BLaER1 treated with 17β-estradiol and CSF1 and Interleukin-3, amounts not matched to agents 10 nM and 100 nM (cell line): ENCODE measurements around the gene NLGN1.
A peak's percentile ranks its signal among the peaks of the same experiment; 100 is the strongest.

Experiments used
- H3K27ac ChIP-seq, 11 experiments: shearing (Covaris generic); formaldehyde crosslinking; 2 replicates each; pipeline ENCODE4 v1.8.1; 2022
- H3K27me3 ChIP-seq, 11 experiments: shearing (Covaris generic); formaldehyde crosslinking; 2 replicates each; pipeline ENCODE4 v1.8.1; 2022
- H3K36me3 ChIP-seq, 11 experiments: shearing (Covaris generic); formaldehyde crosslinking; 2 replicates each; pipeline ENCODE4 v1.8.1; 2022
- H3K4me1 ChIP-seq, 10 experiments: shearing (Covaris generic); formaldehyde crosslinking; 2 replicates each; pipeline ENCODE4 v1.8.1; 2022
- H3K4me2 ChIP-seq, 11 experiments: shearing (Covaris generic); formaldehyde crosslinking; 2 replicates each; pipeline ENCODE4 v1.8.1; 2022
- H3K4me3 ChIP-seq, 10 experiments: shearing (Covaris generic); formaldehyde crosslinking; 2 replicates each; pipeline ENCODE4 v1.8.1; 2022
- H3K9ac ChIP-seq, 11 experiments: shearing (Covaris generic); formaldehyde crosslinking; 2 replicates each; pipeline ENCODE4 v1.8.1; 2022
- H3K9me3 ChIP-seq, 11 experiments: shearing (Covaris generic); formaldehyde crosslinking; replicated peaks in 1 of 11; 2 replicates each; pipeline ENCODE4 v1.8.1; 2022
- H4K20me1 ChIP-seq, 11 experiments: shearing (Covaris generic); formaldehyde crosslinking; 2 replicates each; pipeline ENCODE4 v1.8.1; 2022
- Cebpa-rat ChIP-seq, 11 experiments: shearing (Covaris generic); IDR thresholded peaks; 2 replicates each; pipeline ENCODE4 v1.8.1; 2022

NLGN1 gene

GRCh38 chr3:173876476-173876875 lies 478.9 kb downstream of the NLGN1 start:
- no peaks in the 10 kb centered on the region for H3K4me1 ChIP-seq
- H3K9ac ChIP-seq = no peak overlapping the region
- H3K4me2 ChIP-seq = no peak overlapping the region
- H3K4me3 ChIP-seq = no peak overlapping the region
- no peak overlapping the region for H3K27ac ChIP-seq
- no peaks in the 10 kb centered on the region for H3K36me3 ChIP-seq
- no peak for TF ChIP-seq Cebpa-rat (IDR thresholded peaks at IDR 0.05)
- H3K27me3 ChIP-seq = no peaks in the 10 kb centered on the region
- H4K20me1 ChIP-seq = no peaks in the 10 kb centered on the region
- peaks cover under 1 to 8% (median 3%) of the 10 kb centered on the region in 11 experiments; a peak in 17 of 22 replicates for H3K9me3 ChIP-seq

- Histone ChIP-seq H3K4me2 (no peak overlapping the region), H3K9me3 (no peaks in the 10 kb centered on the region), H3K27me3 (no peaks in the 10 kb centered on the region), H4K20me1 (no peaks in the 10 kb centered on the region), H3K9ac (no peak overlapping the region), H3K4me3 (no peak overlapping the region), H3K4me1 (peaks cover 0 to 8% (median 0%) of the 10 kb centered on the region in 10 experiments; a peak in 4 of 20 replicates), H3K36me3 (no peaks in the 10 kb centered on the region), H3K27ac (no peak overlapping the region)
- no peak for TF ChIP-seq Cebpa-rat (IDR thresholded peaks at IDR 0.05)
These were observed 490.3 kb downstream of the NLGN1 start for GRCh38 chr3:173887888-173888287.

- no peak overlapping the region for H3K9ac ChIP-seq
- TF ChIP-seq Cebpa-rat (IDR thresholded peaks at IDR 0.05) = no peak
- no peaks in the 10 kb centered on the region for H3K27me3 ChIP-seq
- H3K27ac ChIP-seq = no peak overlapping the region
- H3K9me3 ChIP-seq = no peaks in the 10 kb centered on the region
- no peak overlapping the region for H3K4me3 ChIP-seq
- peaks cover 0 to 8% (median 0%) of the 10 kb centered on the region in 10 experiments; a peak in 4 of 20 replicates for H3K4me1 ChIP-seq
- no peaks in the 10 kb centered on the region for H3K36me3 ChIP-seq
- no peak overlapping the region for H3K4me2 ChIP-seq
- H4K20me1 ChIP-seq = no peaks in the 10 kb centered on the region
These were observed 492.1 kb downstream of the NLGN1 start for GRCh38 chr3:173889596-173889995.

GRCh38 chr3:173890091-173890490 lies 492.5 kb downstream of the NLGN1 start:
- no peaks in the 10 kb centered on the region for H3K36me3 ChIP-seq
- no peaks in the 10 kb centered on the region for H4K20me1 ChIP-seq
- no peak overlapping the region for H3K4me2 ChIP-seq
- no peaks in the 10 kb centered on the region for H3K9me3 ChIP-seq
- H3K27ac ChIP-seq = no peak overlapping the region
- H3K27me3 ChIP-seq = no peaks in the 10 kb centered on the region
- H3K9ac ChIP-seq = no peak overlapping the region
- no peak overlapping the region for H3K4me3 ChIP-seq
- no peak for TF ChIP-seq Cebpa-rat (IDR thresholded peaks at IDR 0.05)
- H3K4me1 ChIP-seq = peaks cover 0 to 8% (median 0%) of the 10 kb centered on the region in 10 experiments; a peak in 4 of 20 replicates

- Histone ChIP-seq H3K9ac (no peak overlapping the region), H3K27me3 (no peaks in the 10 kb centered on the region), H3K4me1 (peaks cover 0 to 8% (median 0%) of the 10 kb centered on the region in 10 experiments; a peak in 4 of 20 replicates), H4K20me1 (no peaks in the 10 kb centered on the region), H3K4me2 (peak overlapping the region in 1 of 11 experiments; percentile 29; a peak in 1 of 22 replicates), H3K4me3 (no peak overlapping the region), H3K9me3 (no peaks in the 10 kb centered on the region), H3K36me3 (no peaks in the 10 kb centered on the region), H3K27ac (no peak overlapping the region)
- no peak for TF ChIP-seq Cebpa-rat (IDR thresholded peaks at IDR 0.05)
These were observed 493.9 kb downstream of the NLGN1 start for GRCh38 chr3:173891272-173892100.

- Histone ChIP-seq H3K9me3 (no peaks in the 10 kb centered on the region), H3K27me3 (no peaks in the 10 kb centered on the region), H3K9ac (no peak overlapping the region), H3K4me1 (peaks cover 0 to 8% (median 0%) of the 10 kb centered on the region in 10 experiments; a peak in 4 of 20 replicates), H3K36me3 (no peaks in the 10 kb centered on the region), H3K27ac (no peak overlapping the region), H3K4me3 (no peak overlapping the region), H3K4me2 (no peak overlapping the region), H4K20me1 (no peaks in the 10 kb centered on the region)
- TF ChIP-seq Cebpa-rat (IDR thresholded peaks at IDR 0.05) = no peak
These were observed 495.0 kb downstream of the NLGN1 start for GRCh38 chr3:173892547-173892946.

- Histone ChIP-seq H3K36me3 (no peaks in the 10 kb centered on the region), H3K27me3 (no peaks in the 10 kb centered on the region), H4K20me1 (no peaks in the 10 kb centered on the region), H3K4me2 (no peak overlapping the region), H3K9ac (no peak overlapping the region), H3K9me3 (no peaks in the 10 kb centered on the region), H3K4me1 (peaks cover 0 to 8% (median 0%) of the 10 kb centered on the region in 10 experiments; a peak in 4 of 20 replicates), H3K4me3 (no peak overlapping the region), H3K27ac (no peak overlapping the region)
- no peak for TF ChIP-seq Cebpa-rat (IDR thresholded peaks at IDR 0.05)
These were observed 495.5 kb downstream of the NLGN1 start for GRCh38 chr3:173893066-173893465.

GRCh38 chr3:173893835-173894234 lies 496.3 kb downstream of the NLGN1 start:
- no peaks in the 10 kb centered on the region for H3K27me3 ChIP-seq
- H3K27ac ChIP-seq = no peak overlapping the region
- no peaks in the 10 kb centered on the region for H3K9me3 ChIP-seq
- no peak for TF ChIP-seq Cebpa-rat (IDR thresholded peaks at IDR 0.05)
- no peak overlapping the region for H3K4me2 ChIP-seq
- H3K9ac ChIP-seq = no peak overlapping the region
- no peak overlapping the region for H3K4me3 ChIP-seq
- H3K4me1 ChIP-seq = peaks cover 0 to 8% (median 0%) of the 10 kb centered on the region in 10 experiments; a peak in 4 of 20 replicates
- no peaks in the 10 kb centered on the region for H3K36me3 ChIP-seq
- H4K20me1 ChIP-seq = no peaks in the 10 kb centered on the region

GRCh38 chr3:173897631-173898030 lies 500.1 kb downstream of the NLGN1 start:
- H3K9ac ChIP-seq = no peak overlapping the region
- H3K36me3 ChIP-seq = no peaks in the 10 kb centered on the region
- no peaks in the 10 kb centered on the region for H3K4me1 ChIP-seq
- H4K20me1 ChIP-seq = no peaks in the 10 kb centered on the region
- no peak overlapping the region for H3K4me2 ChIP-seq
- no peak overlapping the region for H3K27ac ChIP-seq
- no peak for TF ChIP-seq Cebpa-rat (IDR thresholded peaks at IDR 0.05)
- H3K9me3 ChIP-seq = no peaks in the 10 kb centered on the region
- no peak overlapping the region for H3K4me3 ChIP-seq
- no peaks in the 10 kb centered on the region for H3K27me3 ChIP-seq

- Histone ChIP-seq H3K36me3 (no peaks in the 10 kb centered on the region), H3K9ac (no peak overlapping the region), H3K27me3 (no peaks in the 10 kb centered on the region), H3K4me2 (no peak overlapping the region), H3K27ac (no peak overlapping the region), H3K4me1 (no peaks in the 10 kb centered on the region), H3K9me3 (no peaks in the 10 kb centered on the region), H3K4me3 (no peak overlapping the region), H4K20me1 (no peaks in the 10 kb centered on the region)
- no peak for TF ChIP-seq Cebpa-rat (IDR thresholded peaks at IDR 0.05)
These were observed 504.1 kb downstream of the NLGN1 start for GRCh38 chr3:173901649-173902048.
